MM.1S (cell line): ENCODE results near the gene STX8.

Experiments
- DNase-seq: peaks from one replicate; pipeline ENCODE4 v3.0.0-alpha.2; 2015
- H2AFZ ChIP-seq: fragments of 300-600 bp; sonication (generic); 2 replicates; pipeline ENCODE4 v1.6.0; 2016; ENCODE audit warnings: antibody characterized with exemption, low read length
- H3F3A ChIP-seq: fragments of 300-600 bp; sonication (generic); 2 replicates; pipeline ENCODE4 v1.6.1; 2016; ENCODE audit warnings: mild to moderate bottlenecking, antibody characterized with exemption, low read length, moderate library complexity, mixed read lengths; ENCODE audit not compliant: insufficient read depth
- H3K27ac ChIP-seq: fragments of 300-600 bp; sonication (generic); 2 replicates; pipeline ENCODE4 v1.5.1; 2016; ENCODE audit warnings: mild to moderate bottlenecking, low read length
- H3K27me3 ChIP-seq: fragments of 300-600 bp; sonication (generic); replicated peaks from 2 replicates; pipeline ENCODE4 v1.6.0; 2016; ENCODE audit warnings: low read length; ENCODE audit not compliant: insufficient read depth
- H3K36me3 ChIP-seq: fragments of 300-600 bp; sonication (generic); replicated peaks from 2 replicates; pipeline ENCODE4 v1.6.1; 2016; ENCODE audit warnings: mild to moderate bottlenecking, low read length, mixed read lengths; ENCODE audit not compliant: insufficient read depth
- H3K4me1 ChIP-seq: fragments of 300-600 bp; sonication (generic); 2 replicates; pipeline ENCODE4 v1.6.1; 2016; ENCODE audit warnings: low read length, mixed read lengths
- H3K4me2 ChIP-seq: fragments of 300-600 bp; sonication (generic); 2 replicates; pipeline ENCODE4 v1.6.0; 2016; ENCODE audit warnings: low read depth, low read length
- H3K4me3 ChIP-seq: fragments of 300-600 bp; sonication (generic); 2 replicates; pipeline ENCODE4 v1.5.1; 2016; ENCODE audit warnings: low read length, mixed read lengths
- H3K79me2 ChIP-seq: fragments of 300-600 bp; sonication (generic); 2 replicates; pipeline ENCODE4 v1.6.1; 2016; ENCODE audit warnings: mixed run types, low read length, mixed read lengths
- H3K9ac ChIP-seq: fragments of 300-600 bp; sonication (generic); 2 replicates; pipeline ENCODE4 v1.6.1; 2016; ENCODE audit warnings: low read length, mixed read lengths
- H3K9me2 ChIP-seq: fragments of 300-600 bp; sonication (generic); replicated peaks from 2 replicates; pipeline ENCODE4 v1.6.1; 2016; ENCODE audit warnings: mild to moderate bottlenecking, low read length, mixed read lengths; ENCODE audit not compliant: insufficient read depth
- H3K9me3 ChIP-seq: fragments of 300-600 bp; sonication (generic); replicated peaks from 2 replicates; pipeline ENCODE4 v1.6.1; 2016; ENCODE audit warnings: mild to moderate bottlenecking, low read length, mixed read lengths; ENCODE audit not compliant: insufficient read depth
- H4K20me1 ChIP-seq: fragments of 300-600 bp; sonication (generic); 2 replicates; pipeline ENCODE4 v1.6.1; 2016; ENCODE audit warnings: mild to moderate bottlenecking, low read length, moderate library complexity, mixed read lengths; ENCODE audit not compliant: insufficient read depth
- CTCF ChIP-seq: fragments of 300-600 bp; sonication (generic); IDR thresholded peaks from 2 replicates; pipeline ENCODE4 v1.5.1; 2016; ENCODE audit warnings: antibody characterized with exemption, low read length, mixed read lengths
- EZH2 ChIP-seq: fragments of 300-600 bp; sonication (generic); optimal IDR thresholded peaks from 2 replicates; pipeline ENCODE3; 2017; ENCODE audit warnings: low read depth, mild to moderate bottlenecking, antibody characterized with exemption, low read length, mixed read lengths
- EZH2phosphoT487 ChIP-seq: fragments of 300-600 bp; sonication (generic); IDR thresholded peaks from 2 replicates; pipeline ENCODE4 v1.6.1; 2018; ENCODE audit warnings: antibody characterized with exemption, low read length

Gene STX8

GRCh38 chr17:9219631-9220397 lies 355.8 kb downstream of the STX8 start:
- H3K4me1 ChIP-seq = no peaks in the 10 kb centered on the region
- no peak overlapping the region for H3K4me2 ChIP-seq
- H3F3A ChIP-seq = no peaks in the 10 kb centered on the region
- H3K9me2 ChIP-seq = no peaks in the 10 kb centered on the region
- no peak overlapping the region for H3K9ac ChIP-seq
- TF ChIP-seq CTCF = no peak
- TF ChIP-seq EZH2phosphoT487 = no peak
- no peak for TF ChIP-seq EZH2
- no peaks in the 10 kb centered on the region for H3K36me3 ChIP-seq
- DNase-seq = no peak
- H3K9me3 ChIP-seq = no peaks in the 10 kb centered on the region
- no peak overlapping the region for H3K4me3 ChIP-seq
- H2AFZ ChIP-seq = no peak overlapping the region
- no peak overlapping the region for H3K27ac ChIP-seq
- H4K20me1 ChIP-seq = no peaks in the 10 kb centered on the region
- no peaks in the 10 kb centered on the region for H3K79me2 ChIP-seq
- peaks cover 21% of the 10 kb centered on the region for H3K27me3 ChIP-seq

GRCh38 chr17:9218911-9219310 lies 356.7 kb downstream of the STX8 start:
- H3K9me3 ChIP-seq = no peaks in the 10 kb centered on the region
- no peak for DNase-seq
- no peak overlapping the region for H2AFZ ChIP-seq
- H3K4me3 ChIP-seq = no peak overlapping the region
- TF ChIP-seq EZH2 (no peak), CTCF (no peak), EZH2phosphoT487 (no peak)
- H3F3A ChIP-seq = no peaks in the 10 kb centered on the region
- H3K79me2 ChIP-seq = no peaks in the 10 kb centered on the region
- H3K4me2 ChIP-seq = no peak overlapping the region
- H3K9ac ChIP-seq = no peak overlapping the region
- no peak overlapping the region for H3K27ac ChIP-seq
- H3K9me2 ChIP-seq = no peaks in the 10 kb centered on the region
- peaks cover 22% of the 10 kb centered on the region for H3K27me3 ChIP-seq
- H4K20me1 ChIP-seq = no peaks in the 10 kb centered on the region
- H3K4me1 ChIP-seq = no peaks in the 10 kb centered on the region
- no peaks in the 10 kb centered on the region for H3K36me3 ChIP-seq

GRCh38 chr17:9218064-9218635 lies 357.5 kb downstream of the STX8 start:
- Histone ChIP-seq H3K4me1 (no peaks in the 10 kb centered on the region), H3K9me2 (no peaks in the 10 kb centered on the region)

More at GRCh38 chr17:9218064-9218635, 357.5 kb downstream of the STX8 start:
- Histone ChIP-seq H3K36me3 (no peaks in the 10 kb centered on the region), H2AFZ (no peak overlapping the region), H3K4me2 (no peak overlapping the region), H3F3A (no peaks in the 10 kb centered on the region), H4K20me1 (no peaks in the 10 kb centered on the region), H3K4me3 (no peak overlapping the region), H3K79me2 (no peaks in the 10 kb centered on the region), H3K9me3 (no peaks in the 10 kb centered on the region), H3K9ac (no peak overlapping the region), H3K27me3 (peaks cover 24% of the 10 kb centered on the region), H3K27ac (no peak overlapping the region)
- no peak for DNase-seq
- TF ChIP-seq EZH2 = no peak
- TF ChIP-seq EZH2phosphoT487 = no peak
- TF ChIP-seq CTCF = no peak
